ENCODE measurements around the gene NCKAP5. TPM values are rescaled to one million over a fixed set of nuclear protein-coding genes. Genes with fewer than 3 reads are reported as not detected.

NCKAP5 gene
- total and polyA plus RNA-seq, 2 of the 8 experiments (the other 6 are each of a cell fraction or from before 2014, with no cell fraction given) = 0.27 to 0.86 TPM

- TF ChIP-seq SIRT6 (IDR thresholded peaks at IDR 0.05; ENCODE audit: low read length) = no peak
- TF ChIP-seq RBBP5 (IDR thresholded peaks at IDR 0.05; ENCODE audit: borderline replicate concordance, low read depth, low read length) = no peak
- TF ChIP-seq SP4 (IDR thresholded peaks at IDR 0.05; ENCODE audit: low read length) = no peak
- no peak for TF ChIP-seq MAFK (IDR thresholded peaks at IDR 0.05; ENCODE audit: low read depth, low read length)
These were observed 26.5 kb downstream of the NCKAP5 start (continued) for GRCh38 chr2:133541797-133542196.
